ENCODE measurements around the gene SLC48A1.

Gene SLC48A1

DNA sequence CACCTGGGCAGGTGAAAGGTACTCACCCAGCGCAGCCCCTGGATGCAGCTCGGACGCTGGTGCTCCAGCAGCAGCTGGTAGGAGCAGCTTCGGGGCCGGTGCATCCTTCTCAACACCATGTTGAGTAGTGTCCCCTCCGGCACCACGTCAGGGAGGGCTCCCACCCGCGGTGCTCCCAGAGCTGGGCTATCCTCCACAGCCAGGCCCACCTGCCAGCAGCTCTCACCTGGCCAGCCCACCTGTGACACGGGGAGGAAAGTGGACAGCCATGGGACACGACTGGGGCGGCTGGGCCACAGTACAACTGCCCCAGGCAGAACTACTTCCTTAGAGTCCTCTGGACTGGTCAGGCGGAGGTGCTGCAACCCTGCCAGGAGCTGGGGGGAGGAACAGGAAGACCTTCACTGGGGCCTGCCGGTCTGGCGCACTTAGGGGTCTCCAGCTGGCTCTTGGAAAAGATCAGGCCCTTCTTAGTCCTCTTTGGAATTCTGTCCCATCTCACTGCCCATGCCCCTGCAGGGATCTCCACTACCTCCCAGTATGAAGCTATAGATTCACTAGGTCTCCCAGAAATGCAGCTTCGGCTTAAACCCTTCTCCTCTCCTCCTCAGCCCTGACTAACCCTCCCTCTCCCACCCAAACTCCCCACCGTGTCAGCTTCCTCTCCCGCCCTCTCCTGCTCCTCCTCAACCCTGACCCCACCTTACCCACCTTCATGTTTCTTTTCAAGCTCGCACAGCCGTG lies 15.0 kb upstream of the SLC48A1 start:
- TF ChIP-seq, protein P1, sequence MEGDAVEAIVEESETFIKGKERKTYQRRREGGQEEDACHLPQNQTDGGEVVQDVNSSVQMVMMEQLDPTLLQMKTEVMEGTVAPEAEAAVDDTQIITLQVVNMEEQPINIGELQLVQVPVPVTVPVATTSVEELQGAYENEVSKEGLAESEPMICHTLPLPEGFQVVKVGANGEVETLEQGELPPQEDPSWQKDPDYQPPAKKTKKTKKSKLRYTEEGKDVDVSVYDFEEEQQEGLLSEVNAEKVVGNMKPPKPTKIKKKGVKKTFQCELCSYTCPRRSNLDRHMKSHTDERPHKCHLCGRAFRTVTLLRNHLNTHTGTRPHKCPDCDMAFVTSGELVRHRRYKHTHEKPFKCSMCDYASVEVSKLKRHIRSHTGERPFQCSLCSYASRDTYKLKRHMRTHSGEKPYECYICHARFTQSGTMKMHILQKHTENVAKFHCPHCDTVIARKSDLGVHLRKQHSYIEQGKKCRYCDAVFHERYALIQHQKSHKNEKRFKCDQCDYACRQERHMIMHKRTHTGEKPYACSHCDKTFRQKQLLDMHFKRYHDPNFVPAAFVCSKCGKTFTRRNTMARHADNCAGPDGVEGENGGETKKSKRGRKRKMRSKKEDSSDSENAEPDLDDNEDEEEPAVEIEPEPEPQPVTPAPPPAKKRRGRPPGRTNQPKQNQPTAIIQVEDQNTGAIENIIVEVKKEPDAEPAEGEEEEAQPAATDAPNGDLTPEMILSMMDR (IDR thresholded peaks at IDR 0.05; ENCODE audit: low read depth, low read length) = no peak

DNA sequence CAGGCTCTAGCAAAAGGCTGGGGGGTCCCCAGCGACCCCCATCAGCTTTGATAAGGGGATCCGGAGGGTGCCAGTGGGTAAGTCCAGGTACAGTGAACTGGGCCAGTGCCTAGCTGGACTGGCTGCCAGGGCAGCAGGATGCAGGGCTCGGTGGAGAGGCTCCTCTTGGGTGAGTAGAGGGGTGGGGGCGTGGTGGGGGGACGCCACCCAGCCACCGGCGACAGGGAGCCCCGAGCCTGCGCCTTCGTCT lies 14.5 kb upstream of the SLC48A1 start:
- H3K4me3 ChIP-seq (ENCODE audit: low read depth, low read length) = peak overlapping the region; percentile 67
- no peaks in the 10 kb centered on the region for H3K27me3 ChIP-seq
- no peak for DNase-seq
- peaks cover 53% of the 10 kb centered on the region for H3K4me1 ChIP-seq
- no peaks in the 10 kb centered on the region for H3K36me3 ChIP-seq
- no peaks in the 10 kb centered on the region for H3K9me3 ChIP-seq
- TF ChIP-seq, protein P1 (IDR thresholded peaks at IDR 0.05; ENCODE audit: low read depth, low read length) = no peak

More for the DNA sequence above, 15.0 kb upstream of the SLC48A1 start:
- peaks cover 54% of the 10 kb centered on the region for H3K4me1 ChIP-seq
- H3K27me3 ChIP-seq = no peaks in the 10 kb centered on the region
- no peaks in the 10 kb centered on the region for H3K9me3 ChIP-seq
- H3K4me3 ChIP-seq (ENCODE audit: low read depth, low read length) = peak overlapping the region; percentile 67
- no peak for DNase-seq
- no peaks in the 10 kb centered on the region for H3K36me3 ChIP-seq

DNA sequence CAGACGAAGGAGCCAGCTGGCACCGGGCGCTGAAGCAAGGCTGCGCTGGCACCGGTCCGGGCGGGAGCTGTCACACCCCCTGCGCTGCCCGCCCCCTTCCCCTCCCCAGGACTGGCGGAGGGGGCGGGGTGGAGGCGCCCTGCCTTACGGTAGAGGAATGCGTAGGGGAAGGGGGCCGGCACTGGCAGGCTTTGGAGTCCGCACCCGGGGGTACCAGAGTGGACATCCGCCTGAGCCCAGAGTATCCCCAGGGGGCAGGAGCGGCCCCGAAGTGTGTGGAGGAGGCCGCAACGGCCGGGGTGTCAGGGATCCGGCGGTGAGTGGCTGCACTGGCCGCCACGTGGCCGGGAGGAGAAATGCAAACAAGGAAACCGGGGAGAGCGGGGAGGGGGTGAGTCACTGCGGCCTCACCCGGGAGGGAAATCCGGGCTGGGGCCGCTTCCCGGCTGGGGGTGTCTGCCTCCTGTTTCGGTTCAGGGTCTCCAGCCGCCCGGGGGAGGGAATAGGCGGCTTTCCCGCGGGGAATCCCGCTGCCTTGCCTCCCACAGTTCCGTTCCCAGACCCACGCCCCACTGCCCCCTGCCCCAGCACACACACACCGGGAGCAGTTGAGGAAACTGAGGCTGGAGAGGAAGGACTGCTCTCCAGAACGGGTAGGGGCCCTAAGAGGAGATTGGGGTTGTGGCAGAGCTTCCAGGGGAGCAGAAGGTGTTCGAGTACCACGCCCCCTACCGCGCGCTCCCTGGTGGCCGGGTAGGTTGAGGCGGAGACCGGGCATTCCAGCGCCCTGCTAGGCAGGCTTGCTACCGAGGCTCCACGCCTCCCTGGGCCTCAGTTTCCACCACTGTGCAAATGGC lies 14.0 kb upstream of the SLC48A1 start, which contains the start of gene RAPGEF3:
RAPGEF3 (minus strand) TSS at position 47 of the 857 bp plus-strand sequence. CDS start 324 bp downstream, outside the sequence.
- peaks cover 53% of the 10 kb centered on the region for H3K4me1 ChIP-seq
- TF ChIP-seq, protein P1 (IDR thresholded peaks at IDR 0.05; ENCODE audit: low read depth, low read length) = peak; percentile 55

DNA sequence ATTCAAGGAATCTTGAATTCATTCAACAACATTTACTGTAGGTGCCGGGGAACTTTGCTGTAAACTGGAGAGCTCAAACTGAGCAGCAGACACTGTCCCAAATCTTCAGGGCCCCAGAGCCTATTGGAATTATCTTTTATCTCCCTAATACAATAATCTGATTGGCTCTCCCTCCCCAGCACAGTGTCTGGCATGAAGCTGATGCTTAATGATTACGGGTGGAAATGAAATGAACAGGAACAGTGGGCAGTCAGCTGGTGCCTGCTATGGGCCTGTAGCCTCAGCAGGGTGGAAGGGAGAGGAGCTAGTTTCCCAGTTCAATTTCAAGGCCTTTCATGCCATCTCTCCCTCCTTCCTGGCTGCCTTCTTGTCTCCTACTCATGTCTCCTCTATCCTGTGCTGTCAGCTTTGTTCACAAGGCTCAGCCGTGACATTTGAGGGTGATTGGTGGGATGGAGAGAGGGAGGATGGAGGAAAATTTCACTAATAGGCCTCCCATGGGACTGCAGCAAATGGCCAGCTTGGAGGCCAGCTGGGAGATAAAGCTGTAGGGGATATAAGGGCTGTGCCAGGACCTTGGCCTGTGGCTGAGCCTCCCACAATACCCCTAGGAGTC lies 10.1 kb upstream of the SLC48A1 start:
- H3K27me3 ChIP-seq = no peaks in the 10 kb centered on the region
- peak overlapping the region; percentile 12 for H3K4me3 ChIP-seq (ENCODE audit: low read depth, low read length)
- TF ChIP-seq, protein P1 (IDR thresholded peaks at IDR 0.05; ENCODE audit: low read depth, low read length) = no peak
- no peaks in the 10 kb centered on the region for H3K9me3 ChIP-seq
- H3K4me1 ChIP-seq = peaks cover 41% of the 10 kb centered on the region
- DNase-seq = peak; percentile 72
- no peaks in the 10 kb centered on the region for H3K36me3 ChIP-seq

More for the DNA sequence above, 14.0 kb upstream of the SLC48A1 start, which contains the start of gene RAPGEF3:
- peak within 1 kb of the TSS; percentile 67 for H3K4me3 ChIP-seq (ENCODE audit: low read depth, low read length)
- no peaks in the 10 kb centered on the region for H3K9me3 ChIP-seq
- H3K27me3 ChIP-seq = no peaks in the 10 kb centered on the region
- H3K36me3 ChIP-seq = no peaks in the 10 kb centered on the region
- peak; percentile 84 for DNase-seq

DNA sequence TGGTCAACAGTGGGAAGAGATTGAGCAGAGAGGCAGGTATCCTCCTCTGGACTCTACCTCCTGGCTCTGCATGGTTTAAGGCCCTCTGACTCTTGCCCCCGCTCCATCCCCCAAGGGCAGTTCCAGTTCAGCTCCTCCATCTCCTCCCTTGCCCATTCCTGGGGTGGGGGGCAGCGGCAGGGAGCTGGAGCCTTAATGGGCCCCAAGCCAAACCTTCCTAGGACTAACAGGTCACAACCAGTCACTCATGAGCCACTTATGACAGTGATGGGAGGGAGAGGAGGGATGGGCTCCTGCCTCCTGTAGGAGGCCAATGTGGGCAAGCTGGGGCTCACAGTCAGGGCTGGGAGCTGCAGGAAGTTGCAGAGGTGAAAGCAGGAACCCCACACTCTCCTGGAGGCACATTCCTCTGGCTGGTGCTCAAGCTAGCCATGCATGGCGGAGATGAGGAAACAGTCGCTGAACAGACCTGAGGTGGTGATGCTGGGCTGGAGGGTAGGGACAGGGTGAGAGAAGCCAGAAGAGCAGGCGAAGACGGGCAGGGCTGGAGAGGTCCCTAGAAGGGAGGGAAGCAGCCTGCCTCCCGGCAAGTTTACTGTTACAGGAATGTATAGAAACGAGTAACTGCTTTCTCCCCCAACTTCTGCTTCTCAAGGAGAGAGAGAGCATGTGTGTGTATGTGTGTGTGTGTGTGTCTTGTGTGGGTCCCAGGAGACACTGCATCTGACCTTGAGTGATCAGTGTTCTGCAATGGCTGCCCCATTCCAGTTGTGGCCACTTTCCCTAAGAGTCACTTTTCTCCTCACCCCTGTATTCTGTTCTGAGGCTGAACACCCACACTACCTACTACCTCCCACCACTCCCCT lies 9.3 kb upstream of the SLC48A1 start:
- TF ChIP-seq, protein P1 (IDR thresholded peaks at IDR 0.05; ENCODE audit: low read depth, low read length) = no peak
- DNase-seq = peak; percentile 60
- Histone ChIP-seq H3K27me3 (no peaks in the 10 kb centered on the region), H3K36me3 (no peaks in the 10 kb centered on the region), H3K9me3 (no peaks in the 10 kb centered on the region), H3K4me3 (ENCODE audit: low read depth, low read length) (peak overlapping the region; percentile 19), H3K4me1 (peaks cover 34% of the 10 kb centered on the region)
